IMR-90 (cell line): ENCODE data around the gene MEN1. TPM values are rescaled to one million over a fixed set of nuclear protein-coding genes. Genes with fewer than 3 reads are reported as not detected.

Source experiments
- ATAC-seq: fragments of 200-7000 bp; cut with Tn5 transposase; 2 replicates; pipeline ENCODE4 v1.9.1; 2020; ENCODE audit warnings: low read depth, mild to moderate bottlenecking, moderate library complexity
- BruUV-seq: library from RNA; stranded (reverse); fragments of 400-500 nt; replicated peaks from 2 replicates; lab custom pipeline; 2021; lab: Mats Ljungman, UMichigan
- CTCF ChIA-PET: fragments of 300-600 bp; formaldehyde crosslinking; extraction: SDS; loops from one replicate; lab custom pipeline; 2021; ENCODE audit warnings: antibody characterized with exemption; lab: Yijun Ruan, JAX
- POLR2A ChIA-PET: fragments of 300-600 bp; sonication (Branson Sonifier 250); formaldehyde crosslinking; loops from one replicate; lab custom pipeline; 2022; ENCODE audit warnings: antibody characterized with exemption; ENCODE audit not compliant: unreplicated experiment; lab: Charles Lee
- DNase-seq: peaks from one replicate; pipeline ENCODE4 v3.0.0; 2013
- H2AFZ ChIP-seq: replicated peaks from 2 replicates; pipeline ENCODE3; 2013; ENCODE audit warnings: low read length, mild to moderate bottlenecking; ENCODE audit not compliant: poor library complexity
- H2AK5ac ChIP-seq: 2 replicates; pipeline ENCODE4 v1.6.1; 2013; ENCODE audit warnings: low read depth, low read length, inconsistent platforms
- H2AK9ac ChIP-seq: replicated peaks from 2 replicates; pipeline ENCODE3; 2013; ENCODE audit warnings: mild to moderate bottlenecking, low read depth, low read length, moderate library complexity; ENCODE audit not compliant: poor library complexity
- H2BK120ac ChIP-seq: 2 replicates; pipeline ENCODE4 v1.6.1; 2013; ENCODE audit warnings: low read depth, low read length, inconsistent platforms
- H2BK15ac ChIP-seq: 3 replicates; pipeline ENCODE4 v1.6.1; 2013; ENCODE audit warnings: low read depth, low read length, inconsistent platforms
- H2BK20ac ChIP-seq: 2 replicates; pipeline ENCODE4 v1.6.1; 2013; ENCODE audit warnings: low read depth, mild to moderate bottlenecking, inconsistent platforms, low read length, moderate library complexity
- H2BK5ac ChIP-seq: 2 replicates; pipeline ENCODE4 v1.6.1; 2013; ENCODE audit warnings: mild to moderate bottlenecking, low read depth, low read length, inconsistent platforms; ENCODE audit not compliant: poor library complexity, severe bottlenecking
- H3K14ac ChIP-seq: replicated peaks from 2 replicates; pipeline ENCODE4 v1.6.1; 2013; ENCODE audit warnings: low read depth, low read length, inconsistent platforms
- H3K18ac ChIP-seq: 2 replicates; pipeline ENCODE4 v1.6.1; 2013; ENCODE audit warnings: low read depth, low read length, control low read depth
- H3K23ac ChIP-seq: 2 replicates; pipeline ENCODE4 v1.6.1; 2013; ENCODE audit warnings: low read depth, low read length, inconsistent platforms
- H3K27ac ChIP-seq: 2 replicates; pipeline ENCODE4 v1.5.1; 2013; ENCODE audit warnings: mild to moderate bottlenecking, control low read depth, low read length; ENCODE audit not compliant: insufficient read depth
- H3K27me3 ChIP-seq: 2 replicates; pipeline ENCODE4 v1.6.1; 2013; ENCODE audit warnings: low read length; ENCODE audit not compliant: control insufficient read depth, insufficient read depth
- H3K36me3 ChIP-seq: 2 replicates; pipeline ENCODE4 v1.6.1; 2013; ENCODE audit warnings: low read length, mixed read lengths; ENCODE audit not compliant: control insufficient read depth, insufficient read depth
- H3K4ac ChIP-seq: 2 replicates; pipeline ENCODE4 v1.6.1; 2013; ENCODE audit warnings: low read depth, low read length, inconsistent platforms
- H3K4me1 ChIP-seq: 2 replicates; pipeline ENCODE4 v1.6.1; 2013; ENCODE audit warnings: low read length, mixed read lengths; ENCODE audit not compliant: control insufficient read depth, insufficient read depth
- H3K4me2 ChIP-seq: 2 replicates; pipeline ENCODE4 v1.6.1; 2013; ENCODE audit warnings: low read depth, mild to moderate bottlenecking, control low read depth, low read length, moderate library complexity
- H3K4me3 ChIP-seq: 2 replicates; pipeline ENCODE4 v1.5.1; 2013; ENCODE audit warnings: low read depth, mild to moderate bottlenecking, control low read depth, low read length, moderate library complexity; ENCODE audit not compliant: insufficient read depth
- H3K56ac ChIP-seq: 2 replicates; pipeline ENCODE4 v1.6.1; 2013; ENCODE audit warnings: low read length, inconsistent platforms; ENCODE audit not compliant: insufficient read depth; ENCODE audit errors: extremely low read depth
- H3K79me1 ChIP-seq, 2 experiments: 2 replicates each; pipeline ENCODE4 v1.6.1; 2013; ENCODE audit warnings: low read length in 2 of 2, inconsistent platforms in 1 of 2, low read depth in 1 of 2
- H3K9ac ChIP-seq: 2 replicates; pipeline ENCODE4 v1.6.1; 2013; ENCODE audit warnings: low read depth, low read length, control low read depth
- H3K9me1 ChIP-seq: 2 replicates; pipeline ENCODE4 v1.6.1; 2013; ENCODE audit warnings: low read length, inconsistent platforms; ENCODE audit not compliant: insufficient read depth
- H3K9me3 ChIP-seq: 2 replicates; pipeline ENCODE4 v1.6.1; 2013; ENCODE audit warnings: low read length; ENCODE audit not compliant: control insufficient read depth, insufficient read depth
- H4K20me1 ChIP-seq: 2 replicates; pipeline ENCODE4 v1.6.1; 2013; ENCODE audit warnings: low read length, inconsistent platforms; ENCODE audit not compliant: insufficient read depth
- H4K5ac ChIP-seq: 2 replicates; pipeline ENCODE4 v1.6.1; 2013; ENCODE audit warnings: mild to moderate bottlenecking, low read depth, low read length, control low read depth
- H4K8ac ChIP-seq, 2 experiments: 2 replicates each; pipeline ENCODE4 v1.6.1; 2013; ENCODE audit warnings: low read depth in 2 of 2, low read length in 2 of 2, control low read depth in 1 of 2, inconsistent platforms in 1 of 2
- H4K91ac ChIP-seq: 2 replicates; pipeline ENCODE4 v1.6.1; 2013; ENCODE audit warnings: low read depth, low read length, inconsistent platforms; ENCODE audit not compliant: insufficient read depth
- BHLHE40 ChIP-seq: fragments of 150-350 bp; IDR thresholded peaks from 2 replicates; pipeline ENCODE4 v1.6.1; 2016; ENCODE audit warnings: mild to moderate bottlenecking, low read depth, low read length
- CTCF ChIP-seq: conservative IDR thresholded peaks from 2 replicates; pipeline ENCODE4 v1.5.1; 2012; ENCODE audit warnings: mild to moderate bottlenecking, low read depth, low read length, improper control_type of control experiment
- FOS ChIP-seq: fragments of 150-350 bp; IDR thresholded peaks from 2 replicates; pipeline ENCODE4 v1.6.1; 2016; ENCODE audit warnings: low read depth, low read length
- MAFK ChIP-seq: IDR thresholded peaks from 2 replicates; pipeline ENCODE4 v1.6.1; 2012; ENCODE audit warnings: low read depth, low read length, improper control_type of control experiment
- MAZ ChIP-seq: IDR thresholded peaks from 2 replicates; pipeline ENCODE4 v1.6.1; 2012; ENCODE audit warnings: low read depth, mild to moderate bottlenecking, low read length, improper control_type of control experiment, moderate library complexity, borderline replicate concordance
- MXI1 ChIP-seq: IDR thresholded peaks from 2 replicates; pipeline ENCODE4 v1.6.1; 2012; ENCODE audit warnings: low read depth, mild to moderate bottlenecking, low read length, moderate library complexity, borderline replicate concordance
- POLR2A ChIP-seq: IDR thresholded peaks from 2 replicates; pipeline ENCODE4 v1.6.1; 2012; ENCODE audit warnings: mild to moderate bottlenecking, low read depth, low read length
- RAD21 ChIP-seq: IDR thresholded peaks from 2 replicates; pipeline ENCODE4 v1.6.1; 2012; ENCODE audit warnings: low read length, improper control_type of control experiment
- RFX5 ChIP-seq: IDR thresholded peaks from 2 replicates; pipeline ENCODE4 v1.8.0; 2012; ENCODE audit warnings: low read depth, mild to moderate bottlenecking, low read length, moderate library complexity
- SMC3 ChIP-seq: fragments of 150-350 bp; IDR thresholded peaks from 2 replicates; pipeline ENCODE4 v1.6.1; 2016; ENCODE audit warnings: low read depth, mild to moderate bottlenecking, antibody characterized with exemption, low read length, moderate library complexity
- USF2 ChIP-seq: fragments of 150-350 bp; IDR thresholded peaks from 2 replicates; pipeline ENCODE4 v1.6.1; 2017; ENCODE audit warnings: mild to moderate bottlenecking, antibody characterized with exemption, low read length, low read depth
- whole genome bisulfite sequencing, 2 experiments: methylation state at CpG; one replicate each; pipeline versions ENCODE4 v1.1.5 to v1.1.7; 2013; ENCODE audit warnings: missing lambda C conversion rate in 2 of 2; ENCODE audit not compliant: insufficient read length in 1 of 2; ENCODE audit errors: extremely low coverage in 2 of 2; 5-methylcytosine and 5-hydroxymethylcytosine counted together
- dilution Hi-C: fragments of 300-500 bp; cut with HindIII; formaldehyde crosslinking; loops from one replicate; pipeline ENCODE4 v1.14.3; 2018; ENCODE audit warnings: low sequenced_read_pairs; ENCODE audit not compliant: unreplicated experiment
- in situ Hi-C: fragments of 300-500 bp; cut with MboI; formaldehyde crosslinking; loops from 3 replicates; pipeline ENCODE4 v1.14.3; 2019; ENCODE audit warnings: low sequenced_read_pairs, inconsistent platforms, mixed read lengths
- intact Hi-C: fragments of 100-400 bp; cut with micrococcal nuclease; formaldehyde crosslinking; loops from 2 replicates; pipeline ENCODE4 v1.10.0; 2022
- polyA plus RNA-seq, 3 experiments: library from polyadenylated mRNA; depleted of rRNA; stranded (reverse); fragments of >200 nt; gene quantifications; 2 replicates each; pipeline ENCODE4 v1.2.3, GENCODE V29; 2012; ENCODE audit warnings: low replicate concordance in 1 of 3
- total RNA-seq: library from RNA; depleted of rRNA; stranded (reverse); fragments of >200 nt; gene quantifications from 2 replicates; pipeline ENCODE4 v1.2.3, GENCODE V29; 2012

The MEN1 gene
- total and polyA plus RNA-seq, 2 of the 4 experiments (the other 2 are of a cell fraction), result 8.8 to 35.7 TPM

DNA sequence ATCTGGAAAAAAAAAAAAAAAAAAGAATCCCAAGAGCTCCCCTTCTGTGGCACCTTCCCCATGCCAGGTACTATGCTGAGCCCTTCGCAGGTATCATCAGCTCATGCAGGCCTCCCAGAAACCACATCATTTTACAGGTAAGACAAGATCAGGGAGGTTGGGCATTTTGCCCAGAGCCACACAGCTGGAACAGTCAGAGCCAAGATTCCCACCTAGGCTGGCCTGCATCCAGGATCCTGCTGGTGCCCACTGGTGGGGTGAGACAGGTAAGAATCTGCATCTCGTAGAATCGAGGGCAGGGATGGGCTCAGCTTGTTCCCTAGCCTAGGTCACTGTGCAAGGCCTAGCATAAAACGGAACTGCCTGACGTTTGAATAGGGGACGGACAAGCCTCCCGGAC, 15.7 kb upstream of the MEN1 start:
- H3K36me3 ChIP-seq, result no peaks in the 10 kb centered on the region
- H3K4ac ChIP-seq, result no peak overlapping the region
- no peak overlapping the region for H3K4me3 ChIP-seq
- H2AK9ac ChIP-seq, result no peak overlapping the region
- H3K18ac ChIP-seq, result no peak overlapping the region
- in situ Hi-C loops (no loop called here), dilution Hi-C loops (no loop called here), intact Hi-C loops (no loop called here)
- no peak overlapping the region for H4K91ac ChIP-seq
- no peaks in the 10 kb centered on the region for H4K20me1 ChIP-seq
- no peak overlapping the region for H3K4me2 ChIP-seq
- no peak overlapping the region for H3K9ac ChIP-seq
- H3K23ac ChIP-seq, result no peak overlapping the region
- no peak for ATAC-seq
- H3K14ac ChIP-seq, result no peak overlapping the region
- H3K79me1 ChIP-seq, result no peaks in the 10 kb centered on the region
- H3K9me3 ChIP-seq, result no peaks in the 10 kb centered on the region
- no peak overlapping the region for H2BK5ac ChIP-seq
- no peaks in the 10 kb centered on the region for H3K4me1 ChIP-seq
- peaks cover 37% of the 10 kb centered on the region for H3K27me3 ChIP-seq
- POLR2A ChIA-PET, result no interaction called here
- no peak for DNase-seq
- no peak overlapping the region for H2BK15ac ChIP-seq
- H2BK20ac ChIP-seq, result no peak overlapping the region
- H3K9me1 ChIP-seq, result no peaks in the 10 kb centered on the region
- H3K27ac ChIP-seq, result no peak overlapping the region
- BruUV-seq, result no TSS peak
- no peak overlapping the region for H2AK5ac ChIP-seq
- H4K5ac ChIP-seq, result no peak overlapping the region
- no peak overlapping the region for H3K56ac ChIP-seq
- 91% methylated on average over 5 of the region's 7 CpGs; no CpG with 5 or more reads in 1 of the 2 experiments for WGBS, 2 experiments
- TF ChIP-seq MAFK (no peak), SMC3 (no peak), CTCF (no peak), RFX5 (no peak), MAZ (no peak), FOS (no peak), RAD21 (no peak), MXI1 (no peak), BHLHE40 (no peak), USF2 (no peak), POLR2A (no peak)
- no peak overlapping the region for H4K8ac ChIP-seq
- CTCF ChIA-PET, result no interaction called here
- H2BK120ac ChIP-seq, result no peak overlapping the region
- no peak overlapping the region for H2AFZ ChIP-seq
